ENCODE measurements around the gene PRR9.

GRCh38 chr1:153246018-153246417, 28.6 kb downstream of the PRR9 start:
- TF ChIP-seq CTCF (conservative IDR thresholded peaks at IDR 0.05): no peak
- no peak for TF ChIP-seq EZH2 (IDR thresholded peaks at IDR 0.05; ENCODE audit: low read depth)

Data from PC-9 (cell line).